Fibroblast of pulmonary artery (primary cell): ENCODE results near the gene C4orf50.

Source experiments
- DNase-seq: peaks from one replicate; pipeline ENCODE4 v3.0.0-alpha.2; 2010; ENCODE audit warnings: low read depth
- H3K4me3 ChIP-seq: replicated peaks from 2 replicates; pipeline ENCODE4 v1.5.1; 2011; ENCODE audit warnings: low read depth, mild to moderate bottlenecking, control low read depth, low read length, moderate library complexity
- CTCF ChIP-seq: IDR thresholded peaks from 2 replicates; pipeline ENCODE4 v1.5.1; 2011; ENCODE audit warnings: mild to moderate bottlenecking, control low read depth, low read length, inconsistent platforms; ENCODE audit errors: missing control alignments

The C4orf50 gene

GRCh38 chr4:6033381-6033780 lies 15.2 kb upstream of the C4orf50 start:
- no peak for DNase-seq
- TF ChIP-seq CTCF = no peak
- H3K4me3 ChIP-seq = no peak overlapping the region

- TF ChIP-seq CTCF = no peak
- DNase-seq = no peak
- no peak overlapping the region for H3K4me3 ChIP-seq
Observed at GRCh38 chr4:6032249-6033244, 14.3 kb upstream of the C4orf50 start.

- H3K4me3 ChIP-seq = no peak overlapping the region
- no peak for DNase-seq
- no peak for TF ChIP-seq CTCF
Observed at GRCh38 chr4:6031846-6032245, 13.6 kb upstream of the C4orf50 start.

- TF ChIP-seq CTCF = no peak
- no peak overlapping the region for H3K4me3 ChIP-seq
- no peak for DNase-seq
Observed at GRCh38 chr4:6030679-6031078, 12.4 kb upstream of the C4orf50 start.

GRCh38 chr4:6029254-6029653 lies 11.0 kb upstream of the C4orf50 start:
- no peak overlapping the region for H3K4me3 ChIP-seq
- no peak for DNase-seq
- no peak for TF ChIP-seq CTCF

GRCh38 chr4:6028168-6028567 lies 9.9 kb upstream of the C4orf50 start:
- no peak for DNase-seq
- no peak for TF ChIP-seq CTCF
- H3K4me3 ChIP-seq = no peak overlapping the region
